ENCODE results near the gene ARID3A. TPM values are rescaled to one million over a fixed set of nuclear protein-coding genes. Genes with fewer than 3 reads are reported as not detected.
"Not testable (repeated sequence)": the region's sequence is repeated elsewhere in the genome, so short reads cannot be mapped to it uniquely, and the experiment has no call there.

Gene ARID3A
- total RNA-seq, 2 donors from 2014 or later, result 42.8 to 46.1 TPM

DNA sequence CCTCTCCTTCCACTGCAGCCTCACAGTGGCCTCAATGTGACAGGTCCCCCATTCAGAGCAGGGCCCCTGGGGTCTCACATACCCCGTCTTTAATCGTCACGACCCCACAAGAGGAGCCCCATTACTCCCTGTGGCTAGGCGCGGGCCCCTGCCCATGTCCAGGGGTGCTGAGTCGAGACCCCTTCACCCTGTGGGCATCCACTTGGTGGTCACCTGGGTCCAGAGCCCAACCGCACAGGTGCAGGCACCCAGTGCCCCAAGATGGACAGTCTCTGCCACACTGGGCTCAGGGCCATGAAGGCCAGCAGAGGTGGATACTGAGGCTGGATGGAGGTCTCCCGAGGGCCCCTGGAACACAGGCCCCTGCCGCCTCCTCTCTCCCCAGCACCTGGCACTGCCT, 92.1 kb downstream of the ARID3A start:
- no peaks in the 10 kb centered on the region for H3K27me3 Mint-ChIP-seq
- ATAC-seq (no peak), DNase-seq (ENCODE audit: low spot score) (no peak)
- peak overlapping the region; percentile 99 for H3K4me3 Mint-ChIP-seq
- H3K9me3 Mint-ChIP-seq, result no peaks in the 10 kb centered on the region
- H3K27ac Mint-ChIP-seq, result peak overlapping the region; percentile 39 to 64
- H3K4me1 Mint-ChIP-seq (ENCODE audit: low read depth in 2 of 2), result peaks cover 26 to 28% of the 10 kb centered on the region in 2 donors
- H3K36me3 Mint-ChIP-seq, result no peaks in the 10 kb centered on the region

DNA sequence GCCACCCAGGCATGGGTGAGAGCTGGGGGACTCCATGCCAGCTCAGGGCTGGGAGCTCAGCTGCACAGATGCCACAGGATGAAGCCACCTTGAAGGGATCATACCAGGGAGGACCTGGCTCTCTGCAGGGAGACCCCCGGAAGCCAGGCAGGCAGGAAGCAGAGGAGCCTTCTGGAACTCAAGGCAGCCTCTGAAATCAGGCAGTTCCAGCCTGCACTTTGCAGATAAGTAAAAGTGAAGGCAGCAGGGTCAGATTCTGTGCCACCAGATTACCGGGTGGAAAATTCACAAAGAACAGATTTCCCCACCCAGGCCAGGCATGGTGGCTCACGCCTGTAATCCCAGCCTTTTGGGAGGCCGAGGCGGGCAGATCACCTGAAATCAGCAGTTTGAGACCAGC, 92.6 kb downstream of the ARID3A start:
- H3K4me1 Mint-ChIP-seq (ENCODE audit: low read depth in 2 of 2), result peaks cover 26 to 28% of the 10 kb centered on the region in 2 donors
- H3K27ac Mint-ChIP-seq, result peak overlapping the region; percentile 39 to 64
- no peaks in the 10 kb centered on the region for H3K9me3 Mint-ChIP-seq
- peak overlapping the region; percentile 99 for H3K4me3 Mint-ChIP-seq
- no peaks in the 10 kb centered on the region for H3K36me3 Mint-ChIP-seq
- DNase-seq (ENCODE audit: low spot score) (no peak), ATAC-seq (no peak)
- no peaks in the 10 kb centered on the region for H3K27me3 Mint-ChIP-seq

DNA sequence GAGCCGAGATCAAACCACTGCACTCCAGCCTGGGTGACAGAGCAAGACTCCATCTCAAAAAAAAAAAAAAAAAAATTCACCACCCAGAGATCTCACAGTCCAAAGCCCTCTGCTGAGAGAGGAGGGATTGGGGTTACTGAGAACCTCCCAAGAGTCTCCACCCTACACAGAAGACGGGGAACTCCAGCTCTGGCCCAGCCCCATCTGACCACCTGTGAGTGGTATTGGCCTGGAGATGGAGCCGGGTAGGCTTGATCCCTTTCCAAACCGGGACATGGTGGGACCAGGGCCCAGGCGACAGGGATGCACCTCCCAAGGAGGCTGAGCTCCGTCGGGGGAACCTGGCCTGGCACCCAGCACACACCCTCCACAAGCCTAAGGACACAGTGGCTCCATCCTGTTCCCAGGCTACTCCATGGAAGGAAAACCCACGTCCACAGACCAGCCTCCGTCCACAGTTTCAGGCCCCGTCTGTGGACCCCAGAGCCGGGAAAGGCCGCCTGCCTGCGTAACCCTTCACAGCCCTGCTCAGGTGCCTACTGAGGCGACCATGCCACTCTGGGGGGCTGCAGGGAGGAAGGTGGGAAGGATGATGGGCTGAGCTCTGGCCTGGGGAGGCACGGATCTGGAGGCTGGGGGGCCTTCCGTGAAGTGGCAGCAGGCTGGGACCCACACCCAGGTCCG, 93.2 kb downstream of the ARID3A start:
- DNase-seq (ENCODE audit: low spot score) (no peak), ATAC-seq (no peak)
- Mint-ChIP-seq H3K4me1 (ENCODE audit: low read depth in 2 of 2) (peaks cover 26 to 28% of the 10 kb centered on the region in 2 donors), H3K36me3 (no peaks in the 10 kb centered on the region), H3K27ac (no peak overlapping the region), H3K4me3 (peak overlapping the region; percentile 99), H3K9me3 (no peaks in the 10 kb centered on the region), H3K27me3 (no peaks in the 10 kb centered on the region)

DNA sequence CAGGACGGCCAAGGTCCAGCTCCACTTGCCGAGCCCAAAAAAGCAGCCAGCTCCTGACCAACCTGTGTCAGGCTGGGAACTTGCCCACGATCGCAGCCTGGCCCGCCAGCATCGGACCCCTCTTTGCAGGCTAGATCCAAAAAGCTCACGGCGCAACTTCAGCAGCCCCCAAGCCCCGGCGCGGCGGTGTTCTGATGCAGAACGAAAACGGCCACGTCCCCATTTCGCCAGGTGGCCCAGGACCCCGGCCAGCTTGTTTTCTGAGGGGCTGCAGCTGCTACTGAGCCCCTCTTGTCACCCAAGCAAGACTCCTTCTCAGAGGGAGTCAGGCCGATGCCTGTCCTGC, 93.8 kb downstream of the ARID3A start:
- no peaks in the 10 kb centered on the region for H3K36me3 Mint-ChIP-seq
- H3K9me3 Mint-ChIP-seq, result no peaks in the 10 kb centered on the region
- no peak for ATAC-seq
- no peaks in the 10 kb centered on the region for H3K27me3 Mint-ChIP-seq
- no peak for DNase-seq (ENCODE audit: low spot score)
- peaks cover 23 to 28% of the 10 kb centered on the region in 2 donors for H3K4me1 Mint-ChIP-seq (ENCODE audit: low read depth in 2 of 2)
- H3K27ac Mint-ChIP-seq, result peak overlapping the region; percentile 93 to 99
- H3K4me3 Mint-ChIP-seq, result peak overlapping the region; percentile 99

DNA sequence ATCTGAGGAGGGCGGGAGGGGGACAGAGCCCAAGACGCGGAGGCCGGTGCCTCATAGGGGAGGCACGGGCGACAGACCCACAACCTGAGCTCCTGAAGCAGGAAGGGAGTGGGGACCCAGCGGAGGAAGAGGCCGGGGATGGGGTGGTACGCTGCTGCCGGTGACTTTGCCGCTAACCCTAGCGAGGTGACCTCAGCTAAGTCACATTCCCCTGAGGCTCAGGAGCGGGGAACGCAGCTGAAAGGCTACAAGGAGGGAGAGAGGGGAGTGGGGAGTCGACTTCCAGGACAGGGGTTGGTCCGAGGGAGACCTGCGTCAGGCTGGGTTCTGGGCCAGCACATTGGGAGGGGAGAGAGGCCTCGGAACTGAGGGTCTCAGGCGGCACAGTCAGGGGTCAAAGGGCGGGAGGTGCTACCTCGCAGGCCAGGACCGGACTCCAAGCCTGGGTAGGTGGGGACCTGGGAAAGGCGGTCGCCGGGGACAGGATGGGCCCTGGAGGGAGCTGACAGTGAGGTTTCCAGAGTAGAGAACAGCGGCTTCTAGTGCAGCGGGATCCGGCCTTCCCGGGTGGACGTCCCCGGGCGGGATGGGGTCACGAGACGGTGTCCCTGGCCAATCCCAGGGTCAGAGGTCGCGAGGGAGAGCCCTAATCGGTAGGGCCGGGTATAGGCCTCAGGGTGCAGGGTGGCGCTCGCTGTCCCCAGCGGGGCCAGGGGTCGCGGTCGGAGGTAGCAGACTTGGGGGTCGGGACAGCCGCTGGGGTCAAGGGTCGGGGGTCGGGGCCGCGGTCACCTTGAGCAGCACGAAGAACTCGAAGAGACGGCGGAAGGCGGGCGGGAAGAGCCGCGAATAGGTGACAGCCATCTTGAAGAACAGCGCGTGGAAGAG, 94.4 kb downstream of the ARID3A start:
- DNase-seq (ENCODE audit: low spot score), result no peak
- no peak for ATAC-seq
- H3K4me3 Mint-ChIP-seq, result peak overlapping the region; percentile 99
- H3K9me3 Mint-ChIP-seq, result no peaks in the 10 kb centered on the region
- peak overlapping the region; percentile 93 to 99 for H3K27ac Mint-ChIP-seq
- H3K36me3 Mint-ChIP-seq, result no peaks in the 10 kb centered on the region
- H3K4me1 Mint-ChIP-seq (ENCODE audit: low read depth in 2 of 2), result peaks cover 23 to 28% of the 10 kb centered on the region in 2 donors
- no peaks in the 10 kb centered on the region for H3K27me3 Mint-ChIP-seq

DNA sequence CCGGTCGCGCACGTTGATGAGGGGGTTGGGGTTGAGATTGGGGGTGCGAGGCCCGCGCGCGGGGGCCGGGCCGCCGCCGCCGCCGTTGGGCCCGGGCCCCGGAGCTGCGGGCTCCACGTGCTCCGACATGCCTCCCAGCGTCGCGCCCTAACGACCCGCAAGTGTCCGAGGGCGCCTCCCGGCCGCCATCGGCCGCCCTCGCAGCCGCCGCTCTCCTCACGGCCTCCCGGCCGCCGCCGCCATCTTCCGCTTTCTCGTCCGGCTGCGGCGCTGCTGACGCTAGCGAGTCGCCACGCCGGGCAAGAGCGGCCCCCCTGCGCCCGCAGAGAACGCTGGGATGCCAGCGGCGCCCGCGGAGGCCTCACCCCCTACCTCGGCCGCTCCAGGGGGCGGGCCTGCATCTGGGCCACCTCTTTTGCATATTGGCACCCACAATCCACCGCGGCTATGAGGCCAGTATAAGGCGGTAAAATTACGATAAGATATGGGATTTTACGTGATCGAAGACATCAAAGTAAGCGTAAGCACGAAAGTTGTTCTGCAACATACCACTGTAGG, 95.1 kb downstream of the ARID3A start, which contains the start of gene TMEM259:
Gene TMEM259, minus strand, starts transcription at position 256 of the 558 bp plus-strand sequence. Its CDS starts 127 bp downstream, at position 129.
- ATAC-seq (peak; percentile 96), DNase-seq (ENCODE audit: low spot score) (peak; percentile 99)
- Mint-ChIP-seq H3K27ac (peak within 1 kb of the TSS; percentile 93 to 99), H3K4me3 (peak within 1 kb of the TSS; percentile 99), H3K4me1 (ENCODE audit: low read depth in 2 of 2) (peaks cover 24 to 28% of the 10 kb centered on the region in 2 donors), H3K36me3 (no peaks in the 10 kb centered on the region), H3K27me3 (no peaks in the 10 kb centered on the region), H3K9me3 (no peaks in the 10 kb centered on the region)

DNA sequence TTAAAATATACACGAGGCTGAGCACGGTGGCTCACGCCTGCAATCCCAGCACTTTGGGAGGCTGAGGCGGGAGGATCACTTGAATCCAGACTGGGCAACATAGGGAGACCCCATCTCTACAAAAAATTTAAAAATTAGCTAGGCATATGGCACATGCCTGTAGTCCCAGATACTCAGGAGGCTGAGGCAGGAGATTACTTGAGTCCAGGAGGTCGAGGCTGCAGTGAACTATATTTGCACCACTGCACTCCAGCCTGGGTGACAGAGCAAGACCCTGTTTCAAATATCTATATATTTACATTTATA, 98.0 kb downstream of the ARID3A start:
- not testable (repeated sequence) for H3K27me3 Mint-ChIP-seq; H3K4me3 Mint-ChIP-seq; H3K36me3 Mint-ChIP-seq; H3K9me3 Mint-ChIP-seq; DNase-seq (ENCODE audit: low spot score); ATAC-seq; H3K27ac Mint-ChIP-seq
- H3K4me1 Mint-ChIP-seq (ENCODE audit: low read depth in 2 of 2), result peaks cover 17 to 20% of the 10 kb centered on the region in 2 donors

DNA sequence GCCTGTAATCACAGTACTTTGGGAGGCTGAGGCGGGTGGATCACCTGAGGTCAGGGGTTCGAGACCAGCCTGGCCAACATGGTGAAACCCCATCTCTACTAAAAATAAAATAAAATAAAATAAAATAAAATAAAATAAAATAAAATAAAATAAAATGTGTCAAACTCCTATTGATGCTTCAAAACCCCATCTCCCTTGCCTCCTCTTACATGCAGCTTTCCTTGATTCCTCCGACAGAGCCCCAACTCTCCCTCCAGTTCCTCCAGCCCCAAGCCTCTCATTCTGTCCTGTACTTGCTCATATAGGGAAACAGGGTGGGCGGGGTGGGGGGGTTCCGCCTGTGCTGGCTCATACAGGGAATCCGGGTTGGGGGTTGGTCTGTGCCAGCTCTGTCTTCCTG, 99.2 kb downstream of the ARID3A start:
- Mint-ChIP-seq H3K4me3 (peak overlapping the region; percentile 34), H3K4me1 (ENCODE audit: low read depth in 2 of 2) (peaks cover 22 to 23% of the 10 kb centered on the region in 2 donors)
- DNase-seq (ENCODE audit: low spot score); H3K27ac Mint-ChIP-seq; H3K36me3 Mint-ChIP-seq; H3K9me3 Mint-ChIP-seq; H3K27me3 Mint-ChIP-seq; ATAC-seq: not testable (repeated sequence)

Other genes with a start within 250 kb of the ARID3A start
- 1 to 10 TPM; 1.7 to 3.6 TPM for gene FSTL3, start 249.6 kb upstream of the ARID3A start, total RNA-seq
- 1 to 10 TPM in 1 of 2 donors, not detected in 1; 1.4 TPM for gene PRSS57, start 230.6 kb upstream of the ARID3A start, total RNA-seq
- not detected for gene PALM, start 217.1 kb upstream of the ARID3A start, total RNA-seq
- gene MISP, start 174.9 kb upstream of the ARID3A start, total RNA-seq, result not detected
- gene PTBP1, start 128.6 kb upstream of the ARID3A start, total RNA-seq, result 100 to 1,000 TPM; 604 to 619 TPM
- gene PLPPR3, start 104.1 kb upstream of the ARID3A start, total RNA-seq, result not detected
- under 1 TPM; 0.25 to 0.36 TPM for gene AZU1, start 98.2 kb upstream of the ARID3A start, total RNA-seq
- not detected for gene PRTN3, start 85.0 kb upstream of the ARID3A start, total RNA-seq
- gene ELANE, start 73.7 kb upstream of the ARID3A start, total RNA-seq, result not detected
- gene CFD, start 66.4 kb upstream of the ARID3A start, total RNA-seq, result under 1 TPM in 1 of 2 donors, not detected in 1; 0.53 TPM
- 10 to 100 TPM; 46.4 to 79.6 TPM for gene MED16, start 32.8 kb upstream of the ARID3A start, total RNA-seq
- not detected for gene RNU6-9, start 32.6 kb upstream of the ARID3A start, total RNA-seq
- gene R3HDM4, start 12.8 kb upstream of the ARID3A start, total RNA-seq, result 10 to 100 TPM; 48.4 to 68.3 TPM
- 1 to 10 TPM in 1 of 2 donors, not detected in 1; 1.1 TPM for gene KISS1R, start 8.7 kb upstream of the ARID3A start, total RNA-seq
- 100 to 1,000 TPM in 1 of 2 donors, 10 to 100 TPM in 1; 57.8 to 106 TPM for gene WDR18, start 58.3 kb downstream of the ARID3A start, total RNA-seq
- gene GRIN3B, start 74.4 kb downstream of the ARID3A start, total RNA-seq, result not detected
- gene TMEM259, start 95.1 kb downstream of the ARID3A start, total RNA-seq, result 100 to 1,000 TPM; 150 to 267 TPM
- not detected for gene RNU6-2, start 95.5 kb downstream of the ARID3A start, total RNA-seq
- gene CNN2, start 100.6 kb downstream of the ARID3A start, total RNA-seq, result 100 to 1,000 TPM; 119 to 141 TPM
- gene ABCA7, start 114.1 kb downstream of the ARID3A start, total RNA-seq, result 10 to 100 TPM; 53.7 to 69.9 TPM
- gene ARHGAP45, start 141.1 kb downstream of the ARID3A start, total RNA-seq, result 100 to 1,000 TPM; 320 to 338 TPM
- gene POLR2E, start 169.3 kb downstream of the ARID3A start, total RNA-seq, result 100 to 1,000 TPM; 168 to 241 TPM
- 100 to 1,000 TPM in 1 of 2 donors, 10 to 100 TPM in 1; 86.4 to 174 TPM for gene GPX4, start 178.0 kb downstream of the ARID3A start, total RNA-seq
- 100 to 1,000 TPM; 204 to 205 TPM for gene SBNO2, start 248.2 kb downstream of the ARID3A start, total RNA-seq

Measured in natural killer cell treated with Interleukin-12 subunit alpha and Interleukin-12 subunit beta and Interleukin-15 and Interleukin-18, amount 100 ng/mL, for 72 hours (primary cell).